NCI-H69 (cell line): ENCODE measurements around the gene PYHIN1.
"Not testable (repeated sequence)": the region's sequence is repeated elsewhere in the genome, so short reads cannot be mapped to it uniquely, and the experiment has no call there.

Experiments used
- DNase-seq: peaks from one replicate; lab custom pipeline; 2025; lab: John Stamatoyannopoulos, UW

PYHIN1 gene

DNA sequence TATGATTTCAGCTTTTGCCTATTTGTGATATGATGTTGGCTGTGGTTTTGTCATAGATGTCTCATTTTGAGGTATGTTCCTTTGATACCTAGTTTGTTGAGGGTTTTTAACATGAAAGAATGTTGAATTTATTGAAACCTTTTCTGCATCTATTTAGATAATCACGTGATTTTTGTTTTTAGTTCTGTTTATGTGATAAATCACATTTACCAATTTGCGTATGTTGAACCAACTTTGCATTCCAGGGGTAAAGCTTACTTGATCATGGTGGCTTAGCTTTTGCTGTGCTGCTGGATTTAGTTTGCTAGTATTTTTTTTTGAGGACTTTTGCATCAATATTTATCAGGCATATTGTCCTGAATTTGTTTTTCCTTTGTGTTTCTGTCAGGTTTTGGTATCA, 51.9 kb downstream of the PYHIN1 start:
- DNase-seq: no peak

GRCh38 chr1:158984386-158984785, 53.0 kb downstream of the PYHIN1 start:
- no peak for DNase-seq

DNA sequence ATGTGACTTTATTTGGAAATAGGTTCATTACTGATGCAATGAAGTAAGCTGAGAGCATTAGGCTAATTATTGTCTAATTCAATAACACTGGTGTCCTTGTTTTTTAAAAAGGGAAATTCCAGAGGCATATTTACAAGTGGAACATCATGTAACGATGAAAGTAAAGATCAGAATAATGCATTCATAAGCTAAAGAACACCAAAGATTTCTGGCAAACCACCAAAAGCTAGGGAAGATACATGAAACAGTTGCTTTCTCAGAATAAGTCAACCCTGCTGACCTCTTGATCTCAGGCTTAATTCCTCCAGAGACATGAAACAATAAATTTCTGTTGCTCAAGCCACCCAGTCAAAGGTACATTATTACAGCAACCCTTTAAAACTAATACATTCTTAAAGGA, 58.1 kb downstream of the PYHIN1 start:
- no peak for DNase-seq

- no peak for DNase-seq
Measured at GRCh38 chr1:158992787-158993312, 61.5 kb downstream of the PYHIN1 start.

DNA sequence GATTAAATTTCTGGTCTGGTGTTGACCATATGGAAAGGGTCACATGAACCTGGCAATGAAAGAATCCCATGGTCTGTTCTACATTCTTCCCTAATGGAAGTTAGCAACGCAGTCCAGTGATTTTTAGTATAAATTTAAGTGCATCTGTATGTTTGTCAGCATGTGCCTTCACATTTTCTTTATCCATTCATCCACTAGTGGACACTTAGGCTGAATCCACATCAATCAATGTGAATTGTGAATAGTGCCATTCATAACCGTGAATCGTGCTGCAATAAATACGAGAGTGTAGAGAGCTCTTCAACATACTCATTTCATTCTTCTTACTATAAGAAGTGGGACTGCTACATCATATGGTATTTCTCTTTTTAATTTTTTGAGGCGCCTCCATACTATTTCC, 65.6 kb downstream of the PYHIN1 start:
- no peak for DNase-seq

GRCh38 chr1:158998037-158998780, 66.9 kb downstream of the PYHIN1 start:
- no peak for DNase-seq

- peak; percentile 64 for DNase-seq
Measured at GRCh38 chr1:158998781-158999161, 67.4 kb downstream of the PYHIN1 start.

DNA sequence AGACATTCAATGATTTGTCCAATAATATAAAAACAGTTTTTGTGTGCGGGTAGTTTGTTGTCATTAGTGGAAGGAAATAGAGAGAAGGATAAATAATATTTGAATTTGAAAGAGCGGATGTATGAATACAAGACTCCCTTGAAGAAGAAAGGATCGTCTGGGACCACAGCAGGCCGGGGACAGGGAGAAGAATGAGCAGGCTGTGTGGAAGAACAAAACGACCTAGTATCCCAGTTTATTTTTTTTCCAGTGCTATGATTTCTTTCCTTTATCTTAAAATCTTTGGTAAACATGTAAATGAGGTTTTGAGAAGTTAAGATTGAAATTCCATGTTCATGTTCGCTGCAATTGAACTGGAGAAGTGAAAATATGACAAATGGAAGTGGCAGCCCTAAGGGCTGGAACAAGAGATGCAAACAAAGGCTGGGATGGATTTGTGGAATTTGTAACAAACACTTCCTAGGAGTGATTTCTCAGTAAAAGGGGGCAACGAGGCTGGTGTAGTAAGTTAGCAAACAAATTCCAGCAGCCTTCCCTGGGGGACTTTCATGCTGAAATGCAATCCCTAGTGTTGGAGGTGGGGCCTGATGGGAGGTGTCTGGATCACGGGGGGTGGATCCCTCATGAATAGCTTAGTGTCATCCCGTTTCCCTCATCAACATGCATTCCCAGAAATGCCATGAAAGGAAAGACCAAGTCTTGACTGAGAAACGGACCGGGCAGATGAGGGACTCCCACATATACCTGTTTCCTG, 68.1 kb downstream of the PYHIN1 start:
- no peak for DNase-seq

GRCh38 chr1:159000070-159000409, 68.7 kb downstream of the PYHIN1 start:
- DNase-seq: no peak

DNA sequence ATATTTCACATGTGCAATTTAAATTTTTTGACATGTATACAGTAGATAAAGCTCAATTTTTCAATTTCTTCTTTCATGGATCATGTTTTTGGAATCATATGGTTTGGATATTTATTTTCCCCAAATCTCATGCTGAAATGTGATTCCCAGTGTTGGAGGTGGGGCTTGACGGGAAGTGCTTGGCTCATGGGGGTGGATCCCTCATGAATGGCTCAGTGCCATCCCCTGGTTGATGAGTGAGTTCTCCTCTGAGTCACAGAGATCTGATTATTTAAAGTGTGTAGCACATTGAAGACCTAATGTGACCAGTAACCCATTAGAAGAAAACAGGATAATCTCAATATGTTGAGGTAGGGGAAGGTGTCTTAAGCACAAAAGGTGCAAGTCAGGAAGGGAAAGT, 69.3 kb downstream of the PYHIN1 start:
- no peak for DNase-seq

GRCh38 chr1:159005161-159005560, 73.8 kb downstream of the PYHIN1 start:
- no peak for DNase-seq

DNA sequence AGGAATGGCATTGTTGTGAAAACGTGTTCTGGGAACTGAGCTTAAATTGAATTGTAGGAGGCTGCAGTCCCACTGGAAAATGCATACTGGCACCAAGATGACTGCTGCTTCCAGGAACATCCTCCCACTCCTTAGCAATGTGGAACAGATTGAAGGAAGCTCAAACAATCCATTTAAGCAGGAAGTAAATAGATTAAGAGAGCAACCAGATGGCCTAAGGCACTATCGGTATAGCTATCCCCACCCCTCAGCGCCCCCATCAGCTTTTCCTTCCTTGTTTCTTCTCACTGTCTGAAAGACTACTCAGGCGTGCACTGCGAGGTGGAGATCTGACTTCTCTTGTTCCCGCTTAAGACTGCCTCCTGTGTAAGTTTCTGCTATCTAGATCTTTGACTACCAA, 74.3 kb downstream of the PYHIN1 start:
- DNase-seq: no peak

- not testable (repeated sequence) for DNase-seq
Measured at GRCh38 chr1:159006210-159006807, 75.0 kb downstream of the PYHIN1 start.

DNA sequence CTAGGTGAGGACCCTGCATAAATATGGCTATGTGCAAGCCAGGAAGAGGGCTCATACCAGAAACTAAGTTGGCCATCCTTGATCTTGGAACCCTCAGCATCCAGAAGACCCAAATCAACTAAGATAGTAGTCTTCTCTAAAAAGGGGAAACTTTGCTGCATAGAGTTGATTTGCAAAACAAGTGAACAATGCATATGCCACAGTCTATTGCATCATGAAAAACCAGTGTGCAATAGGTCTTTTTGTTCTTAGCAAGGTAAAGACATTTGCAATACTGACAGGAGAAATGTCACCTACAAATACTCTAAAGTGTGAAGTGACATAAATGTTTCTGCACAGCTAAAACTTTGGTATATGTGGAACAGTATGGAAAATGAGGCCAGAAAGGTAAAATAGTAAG, 76.4 kb downstream of the PYHIN1 start:
- no peak for DNase-seq

DNA sequence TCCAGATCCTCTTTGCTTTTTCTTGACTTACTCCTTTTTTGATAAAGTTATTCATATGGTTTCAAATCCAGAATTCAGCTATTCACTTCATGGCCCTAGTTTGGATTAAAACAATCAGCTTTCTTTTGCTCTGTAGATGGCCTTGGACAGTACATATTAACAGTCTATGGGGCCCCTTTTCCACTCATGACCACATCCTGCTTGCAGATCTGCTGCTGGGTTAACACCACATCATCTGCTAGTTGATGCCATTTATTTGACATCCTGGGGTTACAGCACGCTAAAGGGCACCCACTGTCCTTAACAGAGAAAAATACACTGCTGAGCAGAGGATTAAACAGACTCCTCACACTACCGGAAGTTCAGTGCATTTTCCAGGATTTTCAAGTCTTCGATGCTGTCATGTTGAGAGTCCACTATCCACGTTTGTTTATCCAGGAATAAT, 77.4 kb downstream of the PYHIN1 start:
- DNase-seq: no peak

DNA sequence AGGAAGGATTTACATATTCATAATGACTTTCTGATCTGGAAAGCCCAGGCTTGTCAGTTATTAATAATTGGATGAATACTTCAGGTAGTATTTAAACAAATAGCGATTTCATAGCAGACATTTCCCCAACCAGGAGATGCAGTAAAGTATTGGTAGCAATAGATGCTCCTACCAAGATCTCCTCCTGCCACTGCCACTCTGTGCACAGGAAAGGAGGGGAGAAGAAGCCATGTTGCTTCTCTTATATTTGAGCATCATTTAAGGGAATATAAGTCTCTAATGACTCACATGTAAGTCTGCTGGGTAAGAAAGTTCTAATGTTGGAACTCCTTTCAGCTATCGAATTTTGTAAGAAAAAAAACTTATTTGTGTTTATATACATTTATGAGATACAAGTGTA, 77.9 kb downstream of the PYHIN1 start:
- no peak for DNase-seq

- no peak for DNase-seq
Measured at GRCh38 chr1:159009704-159010361, 78.5 kb downstream of the PYHIN1 start, which contains the start of gene IFI16. TSS of gene IFI16 (plus strand) at chr1:159009907. CDS start at chr1:159014681, 4,774 bp downstream.

DNA sequence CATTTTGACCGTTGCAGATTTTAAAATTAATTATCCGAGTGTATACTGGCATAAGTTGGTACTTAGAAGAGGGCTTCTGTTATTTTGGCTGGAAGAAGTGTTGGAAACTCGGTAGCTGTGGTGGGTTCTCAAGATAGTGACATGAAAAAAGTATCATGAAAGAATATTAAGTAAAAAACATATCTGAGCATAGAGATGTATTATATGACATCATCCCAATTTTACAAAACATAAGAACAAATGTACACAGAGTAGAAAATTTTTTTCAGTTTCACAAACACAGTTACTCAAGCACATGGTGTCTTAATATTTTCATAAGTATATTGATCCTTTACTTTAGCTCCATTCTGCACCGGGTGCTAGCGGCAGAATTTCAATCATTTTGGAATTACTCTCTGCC, 79.0 kb downstream of the PYHIN1 start:
- no peak for DNase-seq

DNA sequence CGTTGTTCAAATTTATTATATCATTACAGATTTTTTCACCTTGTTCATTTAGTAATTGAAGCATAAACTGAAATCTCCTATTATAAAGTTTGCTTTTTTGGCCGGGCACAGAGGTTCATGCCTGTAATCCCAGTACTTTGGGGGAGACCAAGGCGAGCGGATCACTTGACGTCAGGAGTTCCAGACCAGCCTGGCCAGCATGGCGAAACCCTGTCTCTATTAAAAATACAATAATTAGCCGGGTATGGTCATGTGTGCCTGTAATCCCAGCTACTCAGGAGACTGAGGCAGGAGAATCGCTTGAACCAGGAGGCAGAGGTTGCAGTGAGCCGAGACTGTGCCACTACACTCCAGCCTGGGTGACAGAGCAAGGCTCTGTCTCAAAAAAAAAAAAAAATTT, 79.6 kb downstream of the PYHIN1 start:
- DNase-seq: not testable (repeated sequence)

- no peak for DNase-seq
Measured at GRCh38 chr1:159011751-159012150, 80.4 kb downstream of the PYHIN1 start.

DNA sequence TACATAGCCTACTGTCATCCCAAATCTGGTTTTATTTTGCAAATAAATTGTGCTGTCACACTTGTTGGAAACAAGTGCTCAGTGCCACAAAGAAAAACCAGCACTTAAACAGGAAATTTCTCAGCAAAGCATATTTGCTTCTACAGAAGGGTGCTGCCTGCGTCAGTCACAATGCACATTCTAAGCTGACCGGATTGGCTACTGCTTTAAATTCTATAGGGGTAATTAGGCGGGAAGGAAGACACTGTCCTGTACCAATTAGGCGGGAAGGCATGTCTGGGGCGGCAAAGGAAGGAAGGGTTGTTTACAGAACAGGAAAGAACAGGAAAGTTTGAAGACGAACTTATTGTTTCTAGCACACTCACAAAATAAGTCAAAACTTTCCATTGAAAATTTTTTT, 81.1 kb downstream of the PYHIN1 start:
- DNase-seq: no peak

DNA sequence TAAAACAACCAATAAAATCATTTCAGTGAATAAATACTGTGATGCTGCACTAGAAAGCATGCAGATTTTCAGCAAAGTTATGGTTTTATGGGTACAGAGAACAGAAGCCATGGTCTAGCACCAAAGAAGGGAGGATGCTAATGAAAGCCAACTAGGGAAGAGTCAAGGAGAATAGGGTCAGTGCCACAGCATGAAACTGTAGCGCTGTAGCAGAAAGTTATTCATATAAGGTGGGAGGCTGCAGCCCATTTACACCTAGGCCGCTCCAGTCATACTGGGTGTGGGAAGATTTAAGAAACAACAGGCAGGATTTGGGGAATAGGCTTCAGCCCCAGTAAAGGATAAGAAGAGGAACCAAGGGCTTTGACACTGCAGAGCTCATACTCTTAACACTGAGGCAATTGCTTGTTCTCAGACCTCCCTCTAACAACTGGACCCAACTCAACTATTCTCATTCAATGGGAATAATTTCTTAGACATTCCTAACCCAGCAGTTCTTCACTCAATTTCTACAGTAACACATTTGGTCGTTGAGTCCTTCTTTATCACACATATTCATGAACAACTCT, 82.7 kb downstream of the PYHIN1 start:
- DNase-seq: no peak
